MCF 10A (cell line): ENCODE measurements around the gene STAU1. TPM values are rescaled to one million over a fixed set of nuclear protein-coding genes. Genes with fewer than 3 reads are reported as not detected.

Source experiments
- BruUV-seq: library from RNA; stranded (reverse); fragments of 400-500 nt; replicated peaks from 2 replicates; lab custom pipeline; 2021; lab: Mats Ljungman, UMichigan
- CTCF ChIA-PET: fragments of 300-600 bp; sonication (Branson Sonifier 250); formaldehyde crosslinking; extraction: SDS; loops from one replicate; lab custom pipeline; 2021; ENCODE audit warnings: antibody characterized with exemption, inconsistent platforms; lab: Yijun Ruan, JAX
- POLR2A ChIA-PET: fragments of 300-600, 350-650 bp; sonication (Branson Sonifier 250); formaldehyde crosslinking; extraction: SDS; loops from one replicate; lab custom pipeline; 2020; ENCODE audit warnings: antibody characterized with exemption, inconsistent platforms; lab: Yijun Ruan, JAX
- DNase-seq: peaks from one replicate; pipeline ENCODE4 v3.0.0-alpha.2; 2018; ENCODE audit not compliant: unreplicated experiment
- H3K27ac Mint-ChIP-seq: one replicate; pipeline ENCODE4 v1.8.0; 2022; ENCODE audit warnings: mild to moderate bottlenecking, low read depth, mixed read lengths; ENCODE audit not compliant: unreplicated experiment
- H3K27me3 Mint-ChIP-seq: one replicate; pipeline ENCODE4 v1.8.0; 2022; ENCODE audit warnings: mixed read lengths; ENCODE audit not compliant: insufficient read depth, unreplicated experiment
- H3K36me3 Mint-ChIP-seq: one replicate; pipeline ENCODE4 v1.8.0; 2022; ENCODE audit warnings: mild to moderate bottlenecking, moderate library complexity, mixed read lengths; ENCODE audit not compliant: insufficient read depth, unreplicated experiment
- H3K4me1 Mint-ChIP-seq: one replicate; pipeline ENCODE4 v1.8.0; 2022; ENCODE audit warnings: mixed read lengths; ENCODE audit not compliant: insufficient read depth, unreplicated experiment
- H3K4me3 Mint-ChIP-seq: one replicate; pipeline ENCODE4 v1.8.0; 2022; ENCODE audit warnings: mild to moderate bottlenecking, moderate library complexity, mixed read lengths; ENCODE audit not compliant: unreplicated experiment
- H3K9me3 Mint-ChIP-seq: one replicate; pipeline ENCODE4 v1.8.0; 2022; ENCODE audit warnings: mixed read lengths; ENCODE audit not compliant: unreplicated experiment
- intact Hi-C: fragments of 100-400 bp; cut with micrococcal nuclease; formaldehyde crosslinking; loops from 2 replicates; pipeline ENCODE4 v1.14.1; 2022
- total RNA-seq: library from RNA; stranded (reverse); gene quantifications from 2 replicates; pipeline ENCODE4 v1.2.3, GENCODE V29; 2022
- TF ChIP-seq, protein P1 (sequence below): fragments of 200-600 bp; IDR thresholded peaks from one replicate; pipeline ENCODE4 v1.8.0; 2022; ENCODE audit warnings: antibody characterized with exemption, mild to moderate bottlenecking; ENCODE audit not compliant: unreplicated experiment

Gene STAU1
- total RNA-seq, 1 experiment from 2014 or later = 110 TPM

DNA sequence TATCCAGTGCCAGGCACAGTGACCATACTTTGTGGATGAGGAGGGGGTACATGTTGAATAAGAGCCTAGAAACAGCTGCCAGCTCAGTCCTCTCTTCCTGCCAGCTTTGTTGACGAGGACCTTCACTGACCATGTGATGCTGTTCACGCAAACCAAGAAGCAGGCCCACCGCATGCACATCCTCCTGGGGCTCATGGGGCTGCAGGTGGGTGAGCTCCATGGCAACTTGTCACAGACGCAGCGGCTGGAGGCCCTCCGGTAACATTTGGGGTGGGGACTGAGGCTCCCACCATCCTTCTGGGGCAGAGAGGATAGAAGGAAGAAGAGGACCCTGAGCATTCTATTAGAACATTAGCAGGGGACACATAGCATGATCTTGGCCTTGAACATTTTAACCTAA lies 46.7 kb upstream of the STAU1 start:
- no peak overlapping the region for H3K4me3 Mint-ChIP-seq
- H3K9me3 Mint-ChIP-seq = no peaks in the 10 kb centered on the region
- POLR2A ChIA-PET = interaction anchor here (1.2 kb wide), 1 partner anchor 33 kb away, joined by 4 read pairs; no protein-coding TSS in a partner anchor
- intact Hi-C loops = no loop called here
- TF ChIP-seq, protein P1, sequence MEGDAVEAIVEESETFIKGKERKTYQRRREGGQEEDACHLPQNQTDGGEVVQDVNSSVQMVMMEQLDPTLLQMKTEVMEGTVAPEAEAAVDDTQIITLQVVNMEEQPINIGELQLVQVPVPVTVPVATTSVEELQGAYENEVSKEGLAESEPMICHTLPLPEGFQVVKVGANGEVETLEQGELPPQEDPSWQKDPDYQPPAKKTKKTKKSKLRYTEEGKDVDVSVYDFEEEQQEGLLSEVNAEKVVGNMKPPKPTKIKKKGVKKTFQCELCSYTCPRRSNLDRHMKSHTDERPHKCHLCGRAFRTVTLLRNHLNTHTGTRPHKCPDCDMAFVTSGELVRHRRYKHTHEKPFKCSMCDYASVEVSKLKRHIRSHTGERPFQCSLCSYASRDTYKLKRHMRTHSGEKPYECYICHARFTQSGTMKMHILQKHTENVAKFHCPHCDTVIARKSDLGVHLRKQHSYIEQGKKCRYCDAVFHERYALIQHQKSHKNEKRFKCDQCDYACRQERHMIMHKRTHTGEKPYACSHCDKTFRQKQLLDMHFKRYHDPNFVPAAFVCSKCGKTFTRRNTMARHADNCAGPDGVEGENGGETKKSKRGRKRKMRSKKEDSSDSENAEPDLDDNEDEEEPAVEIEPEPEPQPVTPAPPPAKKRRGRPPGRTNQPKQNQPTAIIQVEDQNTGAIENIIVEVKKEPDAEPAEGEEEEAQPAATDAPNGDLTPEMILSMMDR = no peak
- DNase-seq = no peak
- CTCF ChIA-PET = interaction anchor here (1.2 to 3.4 kb wide), 4 partner anchors 9 to 19 kb away, joined by 4 to 16 read pairs (median 6); no protein-coding TSS in a partner anchor
- peak overlapping the region; percentile 40 for H3K27ac Mint-ChIP-seq
- no peaks in the 10 kb centered on the region for H3K27me3 Mint-ChIP-seq
- peaks cover 82% of the 10 kb centered on the region for H3K36me3 Mint-ChIP-seq
- no peaks in the 10 kb centered on the region for H3K4me1 Mint-ChIP-seq
- no TSS peak for BruUV-seq

DNA sequence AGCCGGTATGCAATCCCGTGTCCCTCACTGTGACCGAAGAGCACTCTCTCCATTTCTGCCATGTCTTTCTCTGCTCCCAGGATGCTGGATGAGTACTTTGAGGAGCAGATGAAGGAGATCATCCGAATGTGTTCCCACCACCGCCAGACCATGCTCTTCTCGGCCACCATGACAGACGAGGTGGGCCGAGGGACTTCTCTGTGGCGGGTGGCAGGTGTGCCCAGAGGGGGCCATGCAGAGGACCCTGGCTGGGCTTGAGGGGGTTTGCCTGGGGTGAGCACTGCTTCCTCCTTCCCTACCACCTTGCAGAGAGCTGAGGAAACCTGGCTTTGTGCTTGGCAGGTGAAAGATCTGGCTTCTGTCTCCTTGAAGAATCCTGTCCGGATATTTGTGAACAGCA lies 45.1 kb upstream of the STAU1 start:
- BruUV-seq = no TSS peak
- Mint-ChIP-seq H3K4me1 (no peaks in the 10 kb centered on the region), H3K9me3 (no peaks in the 10 kb centered on the region), H3K27me3 (no peaks in the 10 kb centered on the region), H3K4me3 (no peak overlapping the region), H3K36me3 (peaks cover 82% of the 10 kb centered on the region), H3K27ac (no peak overlapping the region)
- CTCF ChIA-PET = interaction anchor here (0.9 to 3.4 kb wide), 3 partner anchors 10 to 126 kb away, joined by 3 to 16 read pairs (median 5); no protein-coding TSS in a partner anchor
- TF ChIP-seq, protein P1 = no peak
- intact Hi-C loops = no loop called here
- POLR2A ChIA-PET = interaction anchor here (1.0 to 1.2 kb wide), 4 partner anchors 8 to 45 kb away, joined by 3 to 4 read pairs (median 4); partner anchors contain the start of gene STAU1
- DNase-seq = no peak

DNA sequence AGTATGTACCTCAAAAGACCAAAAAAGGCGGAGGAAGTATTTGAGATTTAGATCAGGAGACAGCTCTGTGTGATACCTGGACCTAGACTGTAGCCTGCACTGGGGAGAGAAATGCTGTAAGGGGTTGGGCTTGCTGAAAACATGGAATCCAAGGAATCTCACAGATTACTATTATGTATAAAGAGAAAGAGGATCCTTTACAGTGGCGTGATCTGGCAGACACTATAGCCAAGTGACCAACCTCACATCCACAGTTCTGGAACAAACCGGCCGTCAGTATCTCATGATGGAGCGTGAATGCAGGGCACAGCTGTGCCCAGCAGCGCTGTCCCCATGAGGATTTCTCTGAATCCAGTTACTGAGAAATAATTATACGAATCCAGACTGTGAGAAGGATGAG lies 43.3 kb upstream of the STAU1 start:
- POLR2A ChIA-PET = no interaction called here

DNA sequence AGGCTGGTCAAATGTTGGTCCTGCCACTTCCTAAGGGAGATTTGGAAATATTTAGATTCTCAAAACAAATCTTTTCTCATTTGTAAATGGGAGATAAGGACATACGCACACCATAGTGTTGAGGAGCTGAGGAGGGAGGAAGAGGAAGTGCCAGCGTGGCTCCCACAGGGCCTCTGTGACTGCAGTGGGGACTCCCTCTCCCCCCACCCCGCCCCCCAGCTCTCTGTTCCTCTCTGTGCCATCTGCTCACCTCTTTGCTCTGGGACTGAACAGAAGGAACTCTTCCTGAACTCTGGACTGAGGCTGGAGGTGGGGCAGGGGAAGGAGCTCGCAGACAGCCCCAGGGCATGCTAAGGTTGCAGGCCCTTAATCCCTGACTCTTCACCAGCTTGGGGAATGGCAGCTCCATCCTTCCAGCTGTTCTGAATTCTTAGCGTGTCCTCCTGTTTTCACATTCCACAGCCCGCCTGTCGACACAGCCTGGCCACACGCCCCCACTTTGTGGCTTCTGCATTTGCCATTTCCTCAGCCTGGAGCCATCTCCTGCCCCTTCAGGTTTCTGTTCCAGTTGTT lies 42.5 kb upstream of the STAU1 start:
- H3K9me3 Mint-ChIP-seq = no peaks in the 10 kb centered on the region

More for the DNA sequence above, 43.3 kb upstream of the STAU1 start:
- intact Hi-C loops = no loop called here
- Mint-ChIP-seq H3K27ac (no peak overlapping the region), H3K9me3 (no peaks in the 10 kb centered on the region), H3K4me1 (no peaks in the 10 kb centered on the region), H3K4me3 (no peak overlapping the region), H3K27me3 (no peaks in the 10 kb centered on the region), H3K36me3 (peaks cover 83% of the 10 kb centered on the region)
- TF ChIP-seq, protein P1 = no peak
- BruUV-seq = no TSS peak
- no peak for DNase-seq
- CTCF ChIA-PET = interaction anchor here (0.7 to 2.5 kb wide), 3 partner anchors 12 to 40 kb away, joined by 3 to 7 read pairs (median 5); no protein-coding TSS in a partner anchor

More for the DNA sequence above, 42.5 kb upstream of the STAU1 start:
- CTCF ChIA-PET = interaction anchor here (0.6 to 2.5 kb wide), 3 partner anchors 13 to 42 kb away, joined by 4 to 7 read pairs (median 5); no protein-coding TSS in a partner anchor
- TF ChIP-seq, protein P1 = no peak
- Mint-ChIP-seq H3K36me3 (peaks cover 91% of the 10 kb centered on the region), H3K4me3 (no peak overlapping the region), H3K4me1 (no peaks in the 10 kb centered on the region), H3K27ac (peak overlapping the region; percentile 19), H3K27me3 (no peaks in the 10 kb centered on the region)
- POLR2A ChIA-PET = interaction anchor here (0.5 kb wide), 1 partner anchor 47 kb away, joined by 3 read pairs; the partner anchor contains the start of gene ZNFX1
- intact Hi-C loops = no loop called here
- DNase-seq = no peak
- no TSS peak for BruUV-seq
